Esophagus squamous epithelium (tissue), 4 donors: ENCODE measurements around the gene EDA.

Source experiments
- POLR2A ChIP-seq, 4 donors: fragments of 450-650 bp; IDR thresholded peaks; one replicate each; pipeline ENCODE4 v1.6.1; 2017; ENCODE audit warnings: antibody characterized with exemption in 4 of 4, mild to moderate bottlenecking in 4 of 4, moderate library complexity in 3 of 4
- TF ChIP-seq, protein P1 (sequence below), 6 experiments: fragments of 450-650 bp in 4 of 6; fragments of 200-600 bp in 2 of 6; sonication (generic) in 2 of 6; IDR thresholded peaks; one replicate each; pipeline ENCODE4 v1.5.1; 2016 to 2019; ENCODE audit warnings: antibody characterized with exemption in 6 of 6, mild to moderate bottlenecking in 4 of 6, moderate library complexity in 4 of 6

DNA sequence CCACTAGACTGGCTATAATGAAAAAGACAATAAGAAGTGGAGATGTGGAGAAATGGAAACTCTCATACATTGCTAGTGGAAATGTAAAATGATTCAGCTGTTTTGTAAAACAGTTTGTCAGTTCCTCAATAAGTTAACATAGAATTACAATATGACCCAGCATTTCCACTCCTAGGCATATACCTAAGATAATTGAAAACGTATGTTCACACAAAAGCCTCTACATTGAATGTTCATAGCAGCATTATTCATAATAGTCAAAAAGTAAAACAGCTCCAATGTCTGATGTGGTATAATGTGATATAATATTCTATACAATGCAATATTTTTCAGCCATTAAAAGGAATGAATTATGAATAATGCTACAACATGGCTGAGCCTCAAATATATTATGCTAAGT, 10.2 kb downstream of the EDA start:
- TF ChIP-seq, protein P1, sequence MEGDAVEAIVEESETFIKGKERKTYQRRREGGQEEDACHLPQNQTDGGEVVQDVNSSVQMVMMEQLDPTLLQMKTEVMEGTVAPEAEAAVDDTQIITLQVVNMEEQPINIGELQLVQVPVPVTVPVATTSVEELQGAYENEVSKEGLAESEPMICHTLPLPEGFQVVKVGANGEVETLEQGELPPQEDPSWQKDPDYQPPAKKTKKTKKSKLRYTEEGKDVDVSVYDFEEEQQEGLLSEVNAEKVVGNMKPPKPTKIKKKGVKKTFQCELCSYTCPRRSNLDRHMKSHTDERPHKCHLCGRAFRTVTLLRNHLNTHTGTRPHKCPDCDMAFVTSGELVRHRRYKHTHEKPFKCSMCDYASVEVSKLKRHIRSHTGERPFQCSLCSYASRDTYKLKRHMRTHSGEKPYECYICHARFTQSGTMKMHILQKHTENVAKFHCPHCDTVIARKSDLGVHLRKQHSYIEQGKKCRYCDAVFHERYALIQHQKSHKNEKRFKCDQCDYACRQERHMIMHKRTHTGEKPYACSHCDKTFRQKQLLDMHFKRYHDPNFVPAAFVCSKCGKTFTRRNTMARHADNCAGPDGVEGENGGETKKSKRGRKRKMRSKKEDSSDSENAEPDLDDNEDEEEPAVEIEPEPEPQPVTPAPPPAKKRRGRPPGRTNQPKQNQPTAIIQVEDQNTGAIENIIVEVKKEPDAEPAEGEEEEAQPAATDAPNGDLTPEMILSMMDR (IDR thresholded peaks at IDR 0.05), result no peak
- TF ChIP-seq POLR2A (IDR thresholded peaks at IDR 0.05), result no peak
